Caco-2 (cell line): ENCODE results near the gene RNLS. TPM values are rescaled to one million over a fixed set of nuclear protein-coding genes. Genes with fewer than 3 reads are reported as not detected.

Experiments used
- BruUV-seq: library from RNA; stranded (reverse); fragments of 400-500 nt; replicated peaks from 2 replicates; lab custom pipeline; 2021; lab: Mats Ljungman, UMichigan
- CTCF ChIA-PET: fragments of 300-600 bp; sonication (Branson Sonifier 250); formaldehyde crosslinking; loops from one replicate; lab custom pipeline; 2022; ENCODE audit warnings: antibody characterized with exemption; lab: Charles Lee
- POLR2A ChIA-PET: fragments of 300-600 bp; sonication (Branson Sonifier 250); formaldehyde crosslinking; loops from one replicate; lab custom pipeline; 2022; ENCODE audit warnings: antibody characterized with exemption; lab: Charles Lee
- DNase-seq, 2 experiments: peaks; one replicate each; pipeline versions ENCODE4 v3.0.0 to v3.0.0-alpha.2; 2020 to 2022
- H3K27me3 ChIP-seq: replicated peaks from 2 replicates; pipeline ENCODE4 v1.6.0; 2011; ENCODE audit warnings: low read length; ENCODE audit not compliant: control insufficient read depth, insufficient read depth
- H3K36me3 ChIP-seq: 2 replicates; pipeline ENCODE4 v1.5.1; 2011; ENCODE audit warnings: low read length; ENCODE audit not compliant: control insufficient read depth, insufficient read depth
- H3K4me1 ChIP-seq: fragments of 250-450 bp; sonication (Bioruptor Pico); 2 replicates; pipeline ENCODE4 v1.5.1; 2020; ENCODE audit warnings: mild to moderate bottlenecking
- H3K4me3 ChIP-seq: 2 replicates; pipeline ENCODE4 v1.5.1; 2011; ENCODE audit warnings: low read depth, mild to moderate bottlenecking, control low read depth, low read length
- H3K9me3 ChIP-seq: fragments of 250-450 bp; sonication (Bioruptor Pico); 2 replicates; pipeline ENCODE4 v1.5.1; 2020; ENCODE audit warnings: mild to moderate bottlenecking, moderate library complexity
- H3K27ac Mint-ChIP-seq: one replicate; pipeline ENCODE4 v1.8.0; 2022; ENCODE audit warnings: mixed read lengths; ENCODE audit not compliant: unreplicated experiment
- H3K27me3 Mint-ChIP-seq: one replicate; pipeline ENCODE4 v1.8.0; 2022; ENCODE audit warnings: mixed read lengths; ENCODE audit not compliant: insufficient read depth, unreplicated experiment
- H3K36me3 Mint-ChIP-seq: one replicate; pipeline ENCODE4 v1.8.0; 2022; ENCODE audit warnings: mild to moderate bottlenecking, mixed read lengths; ENCODE audit not compliant: insufficient read depth, unreplicated experiment
- H3K4me1 Mint-ChIP-seq: one replicate; pipeline ENCODE4 v1.8.0; 2022; ENCODE audit warnings: low read depth, mixed read lengths; ENCODE audit not compliant: unreplicated experiment
- H3K4me3 Mint-ChIP-seq: one replicate; pipeline ENCODE4 v1.8.0; 2022; ENCODE audit warnings: mild to moderate bottlenecking, moderate library complexity, mixed read lengths; ENCODE audit not compliant: unreplicated experiment
- H3K9me3 Mint-ChIP-seq: one replicate; pipeline ENCODE4 v1.8.0; 2022; ENCODE audit warnings: mixed read lengths; ENCODE audit not compliant: unreplicated experiment
- intact Hi-C: fragments of 100-400 bp; cut with micrococcal nuclease; formaldehyde crosslinking; loops from one replicate; pipeline ENCODE4 v1.10.0; 2022; ENCODE audit not compliant: unreplicated experiment
- total RNA-seq: library from RNA; stranded (reverse); gene quantifications from 2 replicates; pipeline ENCODE4 v1.2.3, GENCODE V29; 2022
- TF ChIP-seq, protein P1 (sequence below), 2 experiments: fragments of 200-600 bp in 1 of 2; IDR thresholded peaks; 1 replicate in 1 of 2; 2 replicates in 1 of 2; pipeline versions ENCODE4 v1.5.1 to v1.8.0; 2011 to 2022; ENCODE audit warnings: antibody characterized with exemption in 1 of 2, control low read depth in 1 of 2, inconsistent platforms in 1 of 2, low read depth in 1 of 2, low read length in 1 of 2, mild to moderate bottlenecking in 1 of 2, moderate library complexity in 1 of 2; ENCODE audit not compliant: insufficient read depth in 1 of 2, severe bottlenecking in 1 of 2, unreplicated experiment in 1 of 2

RNLS gene
- total RNA-seq, 1 experiment from 2014 or later = 5.7 TPM

DNA sequence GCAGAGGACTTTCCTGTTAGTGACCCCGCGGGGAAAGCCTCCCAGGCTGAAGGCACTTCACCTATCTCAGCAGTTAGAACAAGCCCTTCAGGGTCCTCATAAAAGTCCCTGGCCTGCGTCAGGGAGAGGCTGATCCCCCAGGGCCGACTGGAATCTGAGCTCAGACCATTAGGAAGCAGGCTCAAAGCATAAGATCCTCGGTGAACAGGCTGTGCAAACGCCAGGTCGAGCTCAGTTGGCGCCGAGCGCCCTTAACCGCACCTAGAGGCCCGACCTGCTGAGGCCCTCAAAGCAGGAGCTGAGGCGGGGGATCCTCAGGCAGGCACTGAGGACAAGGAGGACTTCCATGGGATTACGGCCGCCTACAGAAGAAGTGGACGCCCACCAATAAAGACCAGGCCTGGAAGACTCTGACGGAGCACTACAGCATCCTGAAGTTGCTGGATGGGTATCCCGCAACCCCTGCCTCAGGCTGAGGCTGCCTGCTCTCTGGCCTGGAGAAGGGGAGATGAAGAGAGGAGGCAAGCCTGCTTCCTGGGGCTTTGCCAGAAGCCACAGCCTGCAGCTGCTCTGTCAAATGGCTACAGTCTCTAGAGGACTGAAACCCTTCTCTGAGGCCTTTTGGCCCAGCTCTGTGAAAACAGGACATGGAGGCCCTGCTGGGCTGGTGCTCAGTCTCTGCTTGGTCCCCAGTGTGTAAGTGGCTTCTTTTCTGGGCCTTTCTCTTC is 33.3 kb upstream of the RNLS start:
- no peak for DNase-seq
- BruUV-seq = no TSS peak
- H3K36me3 Mint-ChIP-seq = no peaks in the 10 kb centered on the region
- H3K4me1 Mint-ChIP-seq = no peaks in the 10 kb centered on the region
- H3K27me3 Mint-ChIP-seq = peaks cover 10% of the 10 kb centered on the region
- POLR2A ChIA-PET = interaction anchor here (0.5 kb wide), 1 partner anchor 873 kb away, joined by 5 read pairs; no protein-coding TSS in a partner anchor
- intact Hi-C loops = no loop called here
- Histone ChIP-seq H3K4me3 (no peak overlapping the region), H3K9me3 (no peaks in the 10 kb centered on the region), H3K4me1 (no peaks in the 10 kb centered on the region), H3K36me3 (no peaks in the 10 kb centered on the region), H3K27me3 (no peaks in the 10 kb centered on the region)
- no peaks in the 10 kb centered on the region for H3K9me3 Mint-ChIP-seq
- CTCF ChIA-PET = no interaction called here
- H3K27ac Mint-ChIP-seq = no peak overlapping the region
- TF ChIP-seq, protein P1, sequence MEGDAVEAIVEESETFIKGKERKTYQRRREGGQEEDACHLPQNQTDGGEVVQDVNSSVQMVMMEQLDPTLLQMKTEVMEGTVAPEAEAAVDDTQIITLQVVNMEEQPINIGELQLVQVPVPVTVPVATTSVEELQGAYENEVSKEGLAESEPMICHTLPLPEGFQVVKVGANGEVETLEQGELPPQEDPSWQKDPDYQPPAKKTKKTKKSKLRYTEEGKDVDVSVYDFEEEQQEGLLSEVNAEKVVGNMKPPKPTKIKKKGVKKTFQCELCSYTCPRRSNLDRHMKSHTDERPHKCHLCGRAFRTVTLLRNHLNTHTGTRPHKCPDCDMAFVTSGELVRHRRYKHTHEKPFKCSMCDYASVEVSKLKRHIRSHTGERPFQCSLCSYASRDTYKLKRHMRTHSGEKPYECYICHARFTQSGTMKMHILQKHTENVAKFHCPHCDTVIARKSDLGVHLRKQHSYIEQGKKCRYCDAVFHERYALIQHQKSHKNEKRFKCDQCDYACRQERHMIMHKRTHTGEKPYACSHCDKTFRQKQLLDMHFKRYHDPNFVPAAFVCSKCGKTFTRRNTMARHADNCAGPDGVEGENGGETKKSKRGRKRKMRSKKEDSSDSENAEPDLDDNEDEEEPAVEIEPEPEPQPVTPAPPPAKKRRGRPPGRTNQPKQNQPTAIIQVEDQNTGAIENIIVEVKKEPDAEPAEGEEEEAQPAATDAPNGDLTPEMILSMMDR (IDR thresholded peaks at IDR 0.05; ENCODE audit: insufficient read depth in 1 of 2, low read depth in 1 of 2, low read length in 1 of 2, severe bottlenecking in 1 of 2, unreplicated experiment in 1 of 2) = no peak
- H3K4me3 Mint-ChIP-seq = no peak overlapping the region

DNA sequence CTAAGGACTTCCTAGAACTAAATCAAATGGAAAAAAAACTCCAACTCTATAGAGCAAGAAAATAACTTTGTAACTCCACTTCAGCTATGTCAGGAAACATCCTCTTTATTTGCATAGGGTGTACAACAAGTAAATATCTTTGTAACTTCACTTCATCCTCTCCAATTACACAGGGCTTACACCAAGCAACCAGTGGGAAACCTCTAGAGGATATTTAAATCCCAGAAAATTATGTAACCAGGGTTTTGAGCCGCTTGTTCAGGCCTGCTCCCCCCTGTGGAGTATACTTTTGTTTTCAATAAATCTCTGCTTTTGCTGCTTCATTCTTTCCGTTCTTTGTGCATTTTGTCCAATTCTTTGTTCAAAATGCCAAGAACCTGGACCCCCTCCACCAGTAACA is 25.7 kb upstream of the RNLS start:
- Mint-ChIP-seq H3K9me3 (no peaks in the 10 kb centered on the region), H3K4me3 (no peak overlapping the region), H3K27ac (no peak overlapping the region), H3K36me3 (no peaks in the 10 kb centered on the region), H3K27me3 (peaks cover 25% of the 10 kb centered on the region), H3K4me1 (no peaks in the 10 kb centered on the region)
- no TSS peak for BruUV-seq
- Histone ChIP-seq H3K27me3 (no peaks in the 10 kb centered on the region), H3K36me3 (no peaks in the 10 kb centered on the region), H3K9me3 (no peaks in the 10 kb centered on the region), H3K4me3 (no peak overlapping the region), H3K4me1 (no peaks in the 10 kb centered on the region)
- TF ChIP-seq, protein P1 (IDR thresholded peaks at IDR 0.05; ENCODE audit: insufficient read depth in 1 of 2, low read depth in 1 of 2, low read length in 1 of 2, severe bottlenecking in 1 of 2, unreplicated experiment in 1 of 2) = no peak
- no peak for DNase-seq
- POLR2A ChIA-PET = no interaction called here
- intact Hi-C loops = no loop called here
- CTCF ChIA-PET = interaction anchor here (0.6 kb wide), 1 partner anchor 45 kb away, joined by 3 read pairs; no protein-coding TSS in a partner anchor

DNA sequence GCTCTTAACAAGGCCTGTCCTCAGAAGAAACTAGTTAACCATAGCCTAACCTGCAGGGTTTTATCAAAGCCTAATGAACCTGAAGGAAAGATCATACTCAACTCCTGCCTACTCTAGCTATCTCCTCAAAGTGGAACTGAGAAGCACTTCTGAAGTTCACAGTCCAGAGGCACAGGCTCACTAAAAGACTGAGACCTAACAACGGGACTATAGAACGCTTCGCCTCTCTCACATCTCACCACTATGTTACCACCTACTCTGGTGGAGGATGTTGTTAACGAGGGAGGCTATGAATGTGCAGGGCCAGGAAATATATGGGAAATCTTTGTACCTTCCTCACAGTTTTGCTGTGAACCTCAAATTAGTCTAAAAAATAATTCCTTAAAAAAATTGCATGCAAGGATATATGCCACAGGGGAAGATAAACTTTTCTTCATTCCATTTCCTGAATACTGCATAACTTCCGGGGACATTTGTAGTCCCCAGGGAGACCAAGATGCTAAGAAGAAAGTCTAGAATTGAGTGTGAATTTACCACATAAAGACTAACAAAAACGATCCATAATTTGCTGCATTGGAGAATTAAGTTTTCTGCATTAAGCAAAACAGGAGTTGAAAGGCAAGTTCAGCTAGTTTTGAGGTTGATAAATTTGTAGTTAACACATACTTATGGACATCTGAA is 25.1 kb upstream of the RNLS start:
- Histone ChIP-seq H3K9me3 (no peaks in the 10 kb centered on the region), H3K4me3 (no peak overlapping the region), H3K36me3 (no peaks in the 10 kb centered on the region), H3K27me3 (no peaks in the 10 kb centered on the region), H3K4me1 (no peaks in the 10 kb centered on the region)
- Mint-ChIP-seq H3K4me1 (no peaks in the 10 kb centered on the region), H3K27ac (no peak overlapping the region), H3K9me3 (no peaks in the 10 kb centered on the region), H3K4me3 (no peak overlapping the region), H3K27me3 (peaks cover 22% of the 10 kb centered on the region), H3K36me3 (no peaks in the 10 kb centered on the region)
- POLR2A ChIA-PET = no interaction called here
- TF ChIP-seq, protein P1 (IDR thresholded peaks at IDR 0.05; ENCODE audit: insufficient read depth in 1 of 2, low read depth in 1 of 2, low read length in 1 of 2, severe bottlenecking in 1 of 2, unreplicated experiment in 1 of 2) = no peak
- intact Hi-C loops = no loop called here
- CTCF ChIA-PET = interaction anchor here (0.6 kb wide), 1 partner anchor 44 kb away, joined by 3 read pairs; no protein-coding TSS in a partner anchor
- DNase-seq = no peak
- no TSS peak for BruUV-seq
